DMS53 treated with DMSO at 0.1 percent for 48 hours (cell line): ENCODE measurements around the gene CXCL3.
"Not testable (repeated sequence)": the region's sequence is repeated elsewhere in the genome, so short reads cannot be mapped to it uniquely, and the experiment has no call there.

Experiments used
- DNase-seq: peaks from one replicate; lab custom pipeline; 2025; ENCODE audit not compliant: unreplicated experiment; lab: John Stamatoyannopoulos, UW

CXCL3 gene

DNA sequence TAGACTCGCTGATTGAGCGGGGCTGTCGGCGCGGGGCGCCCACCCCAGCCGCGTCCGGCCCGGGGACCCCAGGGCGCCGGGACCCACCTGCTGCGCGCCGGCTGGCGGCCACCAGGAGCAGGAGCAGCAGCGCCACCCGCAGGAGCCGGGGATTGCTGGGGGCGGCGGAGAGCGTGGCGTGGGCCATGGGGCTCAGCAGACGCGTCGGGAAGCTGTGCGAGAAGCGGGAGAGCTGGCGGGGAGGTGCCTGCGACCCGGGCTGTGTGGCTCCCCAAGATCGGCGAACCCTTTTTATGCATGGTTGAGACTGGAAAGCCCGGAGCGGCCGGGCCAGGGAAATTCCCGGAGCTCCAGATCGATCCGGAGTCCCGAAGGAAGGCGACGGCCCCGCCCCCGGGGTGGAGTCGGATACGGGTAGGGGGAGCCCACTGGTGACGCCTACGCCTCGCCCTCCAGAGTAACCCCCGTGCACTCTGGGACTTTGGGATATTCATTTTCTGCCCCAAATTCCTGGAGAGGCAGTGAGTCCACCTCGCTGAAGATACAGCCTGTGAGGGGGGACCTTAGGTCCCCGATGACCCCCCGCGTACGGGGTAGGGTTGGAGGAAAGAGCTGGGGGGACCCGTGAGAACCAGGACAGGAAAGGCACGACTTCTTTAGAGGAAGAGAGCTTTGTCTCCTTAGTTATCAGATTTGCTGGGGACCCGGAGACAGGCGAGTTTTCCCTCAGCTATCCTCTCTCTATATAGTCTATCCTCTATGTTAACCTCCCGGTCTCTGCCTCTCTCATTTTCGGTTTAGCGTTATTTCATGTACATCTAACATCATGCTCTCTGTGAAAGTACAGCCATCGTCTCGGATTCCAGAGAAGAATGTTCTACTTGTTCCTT lies at the start of gene CXCL3:
TSS of gene CXCL3 (minus strand) at position 265 of the 890 bp plus-strand sequence. CDS start at position 187, 78 bp downstream.
- peak; percentile 16 for DNase-seq

DNA sequence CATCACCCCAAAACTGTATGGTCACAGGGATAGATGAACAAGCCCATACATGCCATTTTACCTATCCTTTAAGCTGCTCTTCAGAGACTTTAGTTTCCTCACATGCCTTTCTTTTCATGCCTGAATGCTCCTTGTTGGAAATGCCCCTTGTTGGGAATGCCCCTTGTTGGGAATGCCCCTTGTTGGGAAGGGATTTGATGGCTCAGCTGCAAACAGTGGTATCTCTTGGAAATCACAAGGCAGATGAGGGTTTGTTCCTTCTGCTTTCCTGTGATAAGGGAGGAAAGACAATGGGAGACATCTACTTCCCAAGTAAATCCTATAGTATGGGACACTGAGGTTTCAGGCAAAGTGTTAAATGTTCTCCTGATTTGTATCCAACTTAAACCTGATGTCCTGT lies 49.0 kb upstream of the CXCL3 start:
- DNase-seq: no peak

DNA sequence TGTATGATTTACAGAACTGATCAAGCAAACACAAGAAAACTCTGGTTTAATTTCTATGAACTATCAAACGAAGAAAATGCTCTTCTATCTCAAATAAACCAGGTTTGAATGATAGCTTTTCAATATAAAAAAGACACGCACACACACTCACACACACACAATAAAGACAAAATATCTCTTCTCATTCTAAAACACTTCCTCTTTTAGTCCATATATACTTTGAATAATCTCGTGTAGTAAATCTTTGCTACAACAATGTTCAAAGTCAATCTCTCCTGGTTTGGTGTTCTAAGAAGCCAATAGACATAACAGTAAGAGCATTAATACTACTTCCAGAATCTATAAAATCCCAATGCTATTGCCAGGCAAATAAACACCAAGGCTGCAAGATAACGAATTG lies 47.2 kb upstream of the CXCL3 start:
- no peak for DNase-seq

DNA sequence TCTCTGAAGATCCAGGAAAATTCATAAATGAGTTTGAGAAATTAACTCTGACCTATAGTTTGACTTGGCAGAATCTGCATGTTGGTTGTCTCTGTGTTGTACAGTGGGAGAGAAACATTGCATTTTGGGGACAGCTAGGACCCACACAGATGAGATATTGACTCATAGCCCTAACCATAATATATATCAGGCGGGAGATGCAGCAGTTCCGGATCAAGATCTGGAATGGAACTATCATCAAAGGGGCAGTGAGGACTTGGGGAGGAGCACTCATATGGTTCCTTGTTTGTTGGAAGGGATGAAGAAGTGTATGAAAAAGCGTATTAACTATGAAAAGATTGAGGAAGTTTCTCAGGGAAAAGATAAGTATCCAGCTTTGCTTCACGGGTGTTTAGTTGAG lies 46.5 kb upstream of the CXCL3 start:
- DNase-seq: no peak

DNA sequence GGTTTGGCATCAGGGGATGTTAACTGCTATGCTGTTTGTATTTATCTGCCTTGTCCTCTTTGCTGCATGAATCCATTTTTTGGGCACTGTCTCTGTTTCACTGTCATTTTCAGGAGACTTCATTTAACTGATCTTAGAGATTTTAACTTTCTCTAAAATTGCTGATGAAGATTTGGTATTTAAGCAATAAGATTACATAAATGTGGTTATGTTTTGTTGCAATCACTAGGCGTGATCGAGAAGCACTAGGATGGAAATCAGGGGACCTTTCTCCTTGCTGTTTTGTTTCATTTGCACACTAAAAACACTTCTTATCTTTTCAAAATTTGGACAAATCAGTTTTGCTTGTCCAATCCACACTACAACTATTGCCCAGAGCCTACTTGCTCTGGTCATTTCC lies 45.1 kb upstream of the CXCL3 start:
- no peak for DNase-seq

DNA sequence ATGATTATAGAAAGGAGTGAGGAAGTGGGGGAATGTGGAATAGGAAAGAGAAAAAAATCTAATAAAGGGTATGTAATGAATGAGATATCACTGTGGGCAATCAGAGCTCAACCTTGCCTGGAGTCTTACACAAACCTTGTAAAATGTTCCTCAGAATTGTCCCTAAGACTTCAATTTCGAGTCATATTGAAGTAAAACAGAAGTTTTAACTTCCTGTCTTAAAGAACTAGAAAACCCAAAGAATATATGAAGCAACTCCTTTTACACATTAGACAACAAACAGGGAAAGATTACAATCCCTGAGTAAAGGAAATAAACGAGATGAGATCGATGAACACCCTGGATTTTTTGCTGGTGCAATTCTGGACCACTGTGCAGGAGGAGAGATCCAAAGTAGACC lies 42.5 kb upstream of the CXCL3 start:
- no peak for DNase-seq

DNA sequence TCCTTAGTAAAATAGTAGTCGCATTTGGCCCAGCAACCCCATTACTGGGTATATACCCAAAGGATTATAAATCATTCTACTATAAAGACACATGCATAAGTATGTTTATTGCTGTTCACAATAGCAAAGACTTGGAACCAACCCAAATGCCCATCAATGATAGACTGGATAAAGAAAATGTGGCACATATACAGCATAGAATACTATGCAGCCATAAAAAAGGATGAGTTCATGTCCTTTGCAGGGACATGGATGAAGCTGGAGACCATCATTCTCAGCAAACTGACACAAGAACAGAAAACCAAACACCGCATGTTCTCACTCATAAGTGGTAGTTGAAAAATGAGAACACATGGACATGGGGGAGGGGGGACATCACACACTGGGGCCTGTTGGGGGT lies 41.9 kb upstream of the CXCL3 start:
- DNase-seq: not testable (repeated sequence)

DNA sequence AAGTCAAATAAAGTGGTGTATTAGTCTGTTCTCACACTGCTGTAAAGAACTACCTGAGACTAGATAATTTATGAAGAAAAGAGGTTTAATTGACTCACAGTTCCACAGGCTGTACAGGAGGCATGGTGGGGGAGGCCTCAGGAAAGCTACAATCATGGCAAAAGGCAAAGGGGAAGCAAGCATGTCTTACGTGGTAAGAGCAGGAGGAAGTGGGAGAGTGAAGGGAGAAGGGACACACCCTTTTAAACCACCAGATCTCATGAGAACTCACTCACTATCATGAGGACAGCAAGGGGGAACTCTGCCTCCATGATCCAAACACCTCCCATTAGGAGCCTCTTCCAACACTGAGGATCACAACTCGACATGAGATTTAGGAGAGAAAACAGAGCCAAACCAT lies 40.5 kb upstream of the CXCL3 start:
- DNase-seq: not testable (repeated sequence)

DNA sequence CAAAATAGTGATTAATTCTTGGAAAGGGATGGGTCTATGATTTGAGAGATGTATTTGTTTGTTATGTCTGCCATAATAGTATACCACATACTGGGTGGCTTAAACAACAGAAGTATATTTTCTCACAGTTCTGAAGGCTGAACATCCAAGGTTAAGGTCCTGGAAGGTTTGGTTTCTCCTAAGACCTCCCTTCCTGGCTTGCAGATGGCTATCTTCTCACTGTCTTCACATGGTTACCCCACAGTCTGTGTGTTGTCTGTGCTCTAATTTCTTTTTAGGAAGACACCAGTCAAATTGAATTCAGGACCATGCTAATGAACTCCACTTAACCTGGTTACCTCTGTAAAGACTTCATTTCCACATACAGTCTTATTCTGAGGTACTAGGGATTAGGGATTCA lies 34.9 kb upstream of the CXCL3 start:
- no peak for DNase-seq

DNA sequence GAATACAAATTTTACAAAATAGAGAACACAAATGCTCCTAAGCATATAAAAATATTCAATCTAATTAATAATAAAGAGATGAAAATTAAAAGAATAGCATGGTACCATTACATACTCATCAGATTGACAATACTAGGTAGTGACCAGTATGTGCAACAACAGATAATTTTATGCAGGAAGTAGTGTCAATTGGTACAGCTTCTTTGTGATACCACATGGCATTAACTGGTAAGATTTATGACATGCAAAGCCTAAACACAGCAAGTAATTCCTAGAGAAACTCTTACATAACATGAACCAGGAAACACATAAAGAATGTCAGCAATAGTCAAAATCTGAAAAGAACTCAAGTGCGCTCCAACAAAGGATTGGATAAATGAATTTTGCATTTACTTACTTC lies 34.2 kb upstream of the CXCL3 start:
- no peak for DNase-seq

DNA sequence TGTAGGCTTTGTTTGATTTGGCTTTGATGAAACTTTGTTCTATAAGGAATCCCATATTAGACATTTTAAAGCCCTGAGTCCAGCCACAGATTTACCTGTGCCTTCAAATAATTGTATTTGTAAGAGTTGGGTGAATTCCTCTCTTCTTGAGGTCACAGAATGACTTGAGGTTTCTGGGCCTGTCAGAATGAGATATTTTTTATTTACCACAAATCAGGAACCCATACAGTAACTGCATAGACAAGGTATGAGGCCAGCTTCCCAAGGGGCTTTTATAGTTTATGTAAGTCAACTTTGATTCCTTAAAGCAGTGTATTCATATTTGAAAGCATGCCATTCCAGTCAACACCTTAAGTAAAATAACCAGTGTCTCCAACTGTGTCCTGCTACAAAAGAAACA lies 29.1 kb upstream of the CXCL3 start:
- no peak for DNase-seq

DNA sequence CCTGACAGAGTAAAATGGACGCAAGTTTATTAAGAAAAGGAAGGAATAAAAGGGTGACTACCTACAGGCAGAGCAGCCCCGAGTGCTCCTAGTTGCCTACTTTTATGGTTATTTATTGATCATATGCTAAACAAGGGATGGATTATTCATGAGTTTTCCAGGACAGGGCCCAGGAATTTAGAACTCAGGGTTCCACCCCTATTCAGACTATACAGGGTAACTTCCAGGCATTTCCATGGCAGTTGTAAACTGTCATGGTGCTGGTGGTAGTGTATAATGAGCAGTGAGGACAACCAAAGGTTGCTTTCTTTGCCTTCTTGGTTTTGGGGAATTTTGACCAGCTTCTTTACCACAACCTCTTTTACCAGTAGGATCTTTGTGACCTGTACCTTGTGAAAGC lies 27.7 kb upstream of the CXCL3 start:
- DNase-seq: no peak

DNA sequence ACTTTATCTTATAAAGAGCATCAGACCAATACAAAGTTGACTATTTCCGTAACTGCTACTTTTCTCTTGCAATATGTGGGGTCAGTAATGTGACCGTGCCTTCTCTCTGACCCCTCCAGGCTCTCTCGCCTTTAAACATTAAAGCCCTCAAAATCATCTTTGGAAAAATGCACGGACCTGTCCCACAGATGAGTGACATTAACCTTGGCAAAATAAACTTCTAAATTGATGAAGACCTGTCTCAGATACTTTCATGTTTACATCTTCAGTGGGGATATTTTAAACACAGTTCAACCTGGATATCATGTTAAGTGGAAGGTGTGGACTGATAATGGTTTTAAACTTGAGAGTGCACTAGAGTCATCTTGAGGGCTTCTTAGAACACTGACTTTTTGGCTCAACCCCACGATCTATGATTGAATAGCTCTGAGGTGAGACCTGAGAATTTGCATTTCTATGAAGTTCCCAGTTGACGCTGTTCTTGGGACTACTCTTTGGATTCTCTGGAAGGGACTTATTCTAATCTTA lies 26.7 kb upstream of the CXCL3 start:
- DNase-seq: no peak

DNA sequence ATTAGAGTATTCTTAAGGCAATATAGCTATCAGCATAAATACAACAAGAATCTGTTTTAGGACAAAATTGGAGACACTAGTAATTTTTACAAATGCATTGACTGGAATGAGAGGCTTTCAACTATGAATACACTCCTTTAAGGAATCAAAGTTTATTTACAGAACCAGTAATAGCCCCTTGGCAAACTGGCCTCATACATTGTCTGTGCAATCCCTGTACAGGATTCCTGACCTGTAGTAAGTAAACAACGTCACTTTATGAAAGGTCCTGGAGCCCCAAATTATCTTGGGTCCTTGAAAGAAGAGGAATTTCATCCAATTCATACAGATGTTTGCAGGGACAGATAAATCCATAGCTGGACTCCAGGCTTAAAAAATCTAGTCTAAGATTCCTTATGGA lies 25.4 kb upstream of the CXCL3 start:
- DNase-seq: no peak

DNA sequence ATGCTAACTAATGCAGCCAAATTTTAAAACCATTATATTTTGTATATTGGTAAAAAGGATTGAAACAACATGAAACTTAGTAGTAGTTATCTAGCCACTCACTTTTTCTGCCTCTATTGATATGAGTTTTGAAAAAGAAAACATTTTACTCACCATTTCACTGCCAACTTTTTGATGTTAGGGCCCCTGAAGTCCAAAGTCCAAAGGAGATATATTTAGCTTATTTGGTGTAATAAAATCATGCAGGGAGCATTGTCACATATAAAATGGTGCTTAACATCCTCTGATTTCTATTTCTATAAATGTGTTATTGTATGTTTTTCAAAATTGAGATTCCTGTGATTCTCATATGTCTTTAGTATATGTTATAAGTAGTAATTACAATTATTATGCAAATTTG lies 24.5 kb upstream of the CXCL3 start:
- no peak for DNase-seq

DNA sequence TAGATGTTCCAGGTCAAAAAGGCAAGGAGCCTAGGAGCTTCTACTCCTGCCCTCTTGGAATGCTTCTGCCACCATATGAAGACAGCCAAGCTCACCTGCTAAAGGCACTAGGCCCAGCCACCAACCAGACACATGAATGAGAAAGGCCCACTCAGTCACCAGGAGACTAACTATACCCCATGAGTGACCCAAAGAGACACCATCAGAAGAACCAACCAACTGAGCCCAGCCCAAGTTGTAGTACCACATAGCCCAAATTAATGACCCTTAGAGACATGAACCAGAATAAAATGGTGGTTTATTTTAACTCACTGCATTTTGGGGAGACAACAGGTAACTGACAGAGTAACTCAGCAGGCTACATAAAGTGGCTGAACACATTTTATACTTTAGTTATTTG lies 22.9 kb upstream of the CXCL3 start:
- no peak for DNase-seq

DNA sequence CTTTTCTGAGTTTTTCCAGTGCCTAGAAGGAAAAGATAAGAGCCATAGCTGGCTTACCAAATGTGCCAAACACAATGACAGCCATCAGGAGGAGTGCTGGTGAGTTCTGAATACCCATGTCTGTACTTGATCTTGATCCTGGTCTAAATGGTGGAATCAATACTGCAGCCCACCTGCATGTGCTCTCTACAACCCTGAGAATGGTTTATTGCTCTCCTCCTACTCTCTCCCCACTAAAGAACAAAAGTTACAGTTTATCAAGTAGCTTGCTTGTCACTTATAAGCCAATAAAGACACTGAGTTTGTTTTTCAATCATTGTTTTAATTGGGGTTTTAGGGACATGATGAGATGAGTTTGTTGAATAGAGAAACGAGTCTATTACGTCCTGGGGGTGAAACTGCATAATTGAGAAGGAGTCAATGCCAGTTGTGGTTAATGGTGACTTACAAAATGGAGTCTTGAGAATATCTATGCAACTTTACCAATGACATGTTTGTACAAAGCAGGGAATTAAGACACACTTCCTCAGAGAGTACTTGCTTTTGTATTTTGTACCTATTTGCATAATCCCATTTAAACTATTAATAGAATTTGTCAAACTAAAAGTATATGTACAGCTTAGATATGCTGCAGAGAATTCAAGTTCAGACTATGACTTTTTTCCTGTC lies 20.8 kb upstream of the CXCL3 start:
- no peak for DNase-seq

DNA sequence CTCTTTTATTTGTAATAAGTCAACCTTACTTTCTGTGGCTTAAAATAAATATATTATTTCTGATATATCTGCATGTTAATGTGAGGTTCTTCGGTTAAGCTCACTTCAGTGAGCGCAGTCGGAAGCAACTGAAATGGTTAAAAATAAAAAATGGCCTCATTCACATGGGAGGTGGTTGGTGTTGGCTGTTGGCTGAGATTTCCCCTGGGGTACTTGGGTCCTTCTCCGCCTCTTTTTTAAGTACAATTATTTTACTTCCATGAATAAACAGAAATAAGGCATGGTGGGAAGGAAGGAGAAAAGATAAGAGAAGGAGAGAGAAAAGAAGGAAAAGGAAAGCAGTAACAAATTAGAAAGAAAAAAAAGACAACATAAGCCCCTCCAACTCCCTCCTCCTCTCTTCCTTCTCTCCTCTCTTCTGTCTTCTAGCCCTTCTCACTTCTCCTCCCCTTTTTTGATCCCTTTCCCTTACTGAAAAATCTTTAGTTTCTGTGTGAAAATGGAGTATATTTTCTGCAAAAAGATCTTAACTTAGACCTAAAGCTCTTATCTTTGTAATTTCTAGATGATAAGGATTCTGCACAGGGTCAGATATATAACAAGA lies 19.7 kb upstream of the CXCL3 start:
- no peak for DNase-seq

DNA sequence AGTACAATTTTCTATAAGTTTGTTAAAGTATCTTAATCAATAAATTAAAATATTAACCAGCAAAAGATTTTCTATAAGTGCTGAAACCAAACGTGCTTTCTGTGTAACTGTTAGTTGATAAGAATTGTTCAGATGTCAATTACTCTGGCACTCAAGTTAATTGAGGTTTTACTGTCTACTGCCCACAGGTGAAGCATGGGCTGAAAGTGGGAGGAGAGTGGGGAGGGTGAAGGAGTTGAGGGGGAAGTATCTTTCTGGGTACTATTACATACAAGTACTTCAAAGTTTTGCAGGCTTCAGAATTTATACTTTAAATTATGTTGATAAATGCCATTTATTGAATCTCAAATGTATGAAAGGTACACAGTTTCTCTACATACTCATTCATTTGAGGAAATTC lies 19.1 kb upstream of the CXCL3 start:
- DNase-seq: no peak

DNA sequence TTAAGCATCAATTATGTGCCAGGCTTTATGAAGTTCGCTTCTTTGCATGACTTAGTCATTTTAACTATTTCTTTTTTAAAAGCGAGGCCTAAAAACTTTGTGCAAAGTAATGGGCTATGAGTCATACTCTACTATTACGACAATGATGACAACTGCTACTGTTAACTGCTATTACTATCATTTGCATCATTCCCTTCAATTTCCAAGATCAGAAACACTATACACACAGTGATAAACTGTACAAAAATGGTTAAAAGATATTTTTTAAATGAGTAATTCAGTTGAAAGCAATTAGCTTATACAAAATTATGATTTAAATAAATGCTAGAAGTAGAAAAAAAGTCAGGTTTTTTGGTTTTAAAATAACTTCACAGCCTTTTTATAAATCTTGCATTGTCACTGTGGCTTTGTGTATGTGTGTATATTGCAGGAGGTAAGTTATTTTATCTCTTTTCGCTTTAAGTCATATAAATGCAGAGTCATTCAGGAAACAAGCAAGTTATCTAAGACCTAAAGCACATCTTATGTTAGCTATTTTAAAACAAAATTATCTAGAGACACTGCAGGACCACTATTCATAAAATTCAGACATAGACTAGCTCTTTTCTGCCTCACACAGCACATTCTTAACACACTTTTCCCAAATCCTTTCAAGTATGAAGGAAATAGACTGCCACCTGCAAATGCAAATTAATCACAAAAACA lies 18.5 kb upstream of the CXCL3 start:
- DNase-seq: peak; percentile 19

DNA sequence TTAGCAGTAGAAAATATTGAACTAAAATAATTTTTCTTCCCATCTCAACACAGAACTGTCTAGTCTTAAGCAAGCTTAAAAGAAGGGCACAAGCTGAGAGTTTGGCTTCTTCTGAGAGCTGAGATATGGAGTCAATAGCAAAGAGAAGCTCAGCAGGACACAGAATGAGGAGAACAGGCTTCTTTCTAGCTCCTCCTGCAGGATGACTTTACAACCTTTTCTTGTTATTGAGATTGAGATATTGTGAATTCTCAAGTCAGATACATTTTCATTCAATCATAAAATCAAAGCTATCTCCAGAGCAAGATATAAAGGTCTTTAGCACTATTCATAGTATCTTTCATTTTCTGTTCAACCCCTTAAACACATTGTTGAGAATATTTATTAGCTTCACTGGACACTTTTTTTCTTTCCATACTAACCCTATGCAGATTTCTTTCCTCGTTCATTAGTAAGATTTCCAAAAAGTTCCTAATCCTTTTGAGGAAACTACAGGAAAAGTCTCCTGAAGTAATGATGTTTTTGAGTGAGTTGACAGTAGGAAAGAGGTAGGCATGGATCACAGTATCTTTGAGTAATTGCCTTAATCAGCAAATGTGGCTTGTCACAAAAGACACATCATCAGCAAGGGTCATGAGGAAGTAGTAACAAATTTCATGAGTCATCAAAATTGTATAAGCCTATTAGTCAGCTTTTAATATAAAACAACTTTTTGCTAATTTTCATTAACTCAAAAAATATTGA lies 17.8 kb upstream of the CXCL3 start:
- DNase-seq: peak; percentile 1
